ENCODE measurements around the gene SSBP4.

The SSBP4 gene

DNA sequence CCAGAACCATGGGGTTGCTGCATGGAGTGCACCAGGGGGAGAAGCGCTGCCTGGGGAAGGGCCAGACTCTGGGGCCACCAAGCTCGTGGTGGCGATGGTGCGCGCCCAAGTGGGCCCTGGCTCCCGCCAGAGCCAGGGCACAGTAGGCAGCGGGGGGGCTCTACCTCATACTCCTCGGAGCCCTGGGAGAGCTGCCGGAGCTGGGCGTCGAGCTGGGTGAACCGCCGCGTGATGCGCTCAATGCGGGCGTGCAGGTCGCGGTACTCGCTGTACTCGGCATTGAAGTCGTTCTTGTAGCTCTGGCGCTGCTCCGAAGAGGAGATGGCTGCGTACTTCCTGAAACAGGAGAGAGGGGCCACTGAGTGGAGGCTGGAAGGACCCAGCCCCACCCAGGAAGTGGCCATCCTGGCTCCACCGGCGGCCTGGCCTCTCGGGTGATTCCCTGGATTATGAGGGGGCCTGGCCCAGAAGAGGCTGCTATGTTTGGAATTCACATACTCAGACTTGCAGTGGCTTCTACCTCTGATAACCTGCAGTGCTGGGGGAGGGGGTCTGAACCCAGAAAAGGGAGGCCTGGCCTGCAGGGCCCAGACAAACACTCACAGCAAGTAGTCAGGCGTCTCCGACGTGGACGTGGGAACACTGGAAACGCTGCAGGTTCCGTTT is 27.1 kb downstream of the SSBP4 start:
- DNase-seq = no peak

DNA sequence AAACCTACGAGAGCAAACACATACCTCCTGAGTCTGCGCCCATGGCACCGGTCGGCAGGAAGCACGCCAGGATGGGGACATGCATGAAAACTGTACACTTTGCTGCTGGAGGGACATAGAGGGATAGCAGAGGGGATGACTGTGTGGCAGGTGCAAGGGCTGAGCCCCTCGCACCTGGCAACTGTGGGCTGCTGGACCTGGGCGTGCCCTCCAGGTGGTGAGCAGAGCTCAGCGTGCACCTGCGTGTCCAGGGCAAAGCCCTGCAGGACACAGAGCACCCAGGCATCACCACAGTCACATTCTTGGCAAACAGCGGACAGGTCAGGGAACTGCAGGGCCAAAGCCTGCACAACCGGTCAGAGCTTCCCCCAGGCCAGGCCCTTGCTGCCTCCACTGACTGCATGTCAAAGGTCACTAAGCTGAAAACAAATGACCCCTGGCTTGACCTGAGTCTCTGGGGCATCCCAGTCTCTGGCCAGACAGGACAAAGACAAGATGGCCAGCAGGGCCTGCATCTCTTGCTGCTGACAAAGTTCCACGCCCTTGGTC is 27.7 kb downstream of the SSBP4 start:
- no peak for DNase-seq

DNA sequence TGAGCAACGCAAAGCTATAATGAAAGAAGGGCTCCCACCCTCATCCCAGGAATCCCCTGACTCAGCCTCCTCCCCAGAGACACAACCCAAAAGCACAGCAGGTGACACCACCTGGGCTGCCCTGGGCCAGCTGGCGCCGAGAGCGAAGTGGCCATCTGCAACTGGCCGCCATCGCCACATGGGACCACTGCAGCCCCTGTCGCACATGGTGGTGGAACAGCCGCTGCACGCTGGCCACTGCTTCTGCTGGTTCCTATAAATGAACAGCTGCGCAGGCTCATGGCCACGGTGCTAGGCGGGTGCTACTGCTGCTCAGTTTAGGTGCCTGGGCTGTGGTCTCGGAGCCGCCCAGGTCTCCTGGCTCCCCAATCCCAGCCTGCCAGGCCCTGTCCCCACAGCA is 30.4 kb downstream of the SSBP4 start:
- DNase-seq = no peak

DNA sequence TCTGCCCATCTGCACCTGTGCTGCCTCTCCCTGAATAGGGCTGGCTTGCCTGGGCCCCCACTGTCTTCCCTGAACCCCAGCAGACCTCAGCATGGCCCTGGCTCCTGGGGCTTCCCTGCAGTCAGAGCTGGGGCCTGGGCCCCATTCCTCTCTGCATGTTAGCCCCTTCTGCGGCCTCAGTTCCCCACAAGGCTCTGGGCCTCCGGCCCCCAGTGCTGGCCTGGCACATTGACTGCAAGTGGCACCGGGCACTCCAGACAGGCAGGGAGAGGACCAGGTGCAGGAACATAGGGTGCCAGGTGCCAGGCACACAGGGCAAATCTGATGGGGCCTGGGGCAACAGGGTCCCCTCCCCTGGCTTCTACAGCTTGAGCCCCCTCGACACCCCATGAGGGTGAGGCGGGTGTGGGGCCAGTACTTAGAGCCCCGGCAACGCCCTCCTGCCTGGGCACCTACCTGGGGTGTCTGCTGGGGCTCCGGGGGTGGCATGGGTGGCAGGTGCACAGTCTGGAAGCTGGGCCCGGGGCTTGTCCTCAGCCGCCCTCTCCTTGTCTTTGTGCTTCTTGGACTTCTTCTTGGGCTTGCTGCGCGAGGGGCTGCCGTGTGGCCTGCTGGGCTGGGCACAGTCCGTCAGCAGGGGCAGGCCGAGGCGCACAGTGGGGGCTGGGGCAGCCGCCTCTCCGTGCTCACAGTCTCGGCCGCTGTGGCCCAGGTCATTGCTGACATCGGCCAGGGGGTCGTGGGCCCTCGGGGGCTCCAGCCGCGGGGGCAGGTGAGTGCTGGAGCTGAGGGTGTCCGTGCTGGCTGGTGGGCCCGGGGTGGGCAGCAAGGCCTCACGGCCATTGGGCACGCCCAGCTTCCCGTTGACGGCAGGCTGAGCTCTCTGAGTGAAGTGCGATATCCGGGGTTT is 31.1 kb downstream of the SSBP4 start:
- DNase-seq = no peak

DNA sequence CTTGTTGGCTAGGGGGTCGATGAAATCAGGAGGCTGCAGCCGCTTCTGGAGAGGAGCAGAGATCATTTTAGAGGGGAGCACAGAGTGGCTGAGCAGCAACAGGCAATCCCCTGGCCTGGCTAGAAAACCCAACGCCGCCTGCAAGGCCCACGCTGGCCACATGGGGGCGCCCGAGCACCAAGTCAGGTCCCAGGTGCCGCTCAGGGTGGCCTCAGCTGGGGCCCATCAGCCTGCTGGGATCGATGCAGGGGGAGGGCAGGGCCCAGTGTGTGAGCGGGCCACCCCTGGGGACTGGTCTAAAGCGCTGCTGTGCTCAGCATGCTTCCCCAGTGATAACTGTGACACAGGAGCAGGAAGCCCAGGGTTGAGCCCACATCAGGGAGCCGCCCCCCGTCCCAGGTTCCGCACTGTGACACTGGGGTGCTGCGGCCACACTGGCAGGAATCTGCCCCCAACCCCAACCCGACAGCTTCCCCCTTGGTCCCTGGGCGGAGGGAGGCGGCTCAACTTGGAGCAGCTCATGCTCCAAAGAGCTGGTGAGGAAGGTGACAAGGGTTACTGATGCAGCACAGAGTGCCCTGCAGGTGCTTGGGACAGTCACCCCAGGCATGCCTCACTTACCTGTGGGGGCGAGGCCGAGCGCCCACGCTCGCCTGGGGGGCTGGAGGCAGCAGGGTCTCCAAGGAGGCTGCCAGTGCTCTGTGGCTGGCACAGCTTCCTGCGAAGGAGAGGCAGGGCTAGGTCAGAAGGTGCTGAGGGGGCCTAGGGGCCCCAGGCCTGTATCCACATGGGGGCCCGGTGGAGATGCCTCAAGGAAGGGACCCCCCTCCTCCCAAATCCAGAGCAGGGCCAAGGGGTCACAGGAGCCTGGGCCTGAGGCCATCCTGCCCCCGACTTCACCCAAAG is 32.0 kb downstream of the SSBP4 start:
- peak; percentile 54 for DNase-seq

DNA sequence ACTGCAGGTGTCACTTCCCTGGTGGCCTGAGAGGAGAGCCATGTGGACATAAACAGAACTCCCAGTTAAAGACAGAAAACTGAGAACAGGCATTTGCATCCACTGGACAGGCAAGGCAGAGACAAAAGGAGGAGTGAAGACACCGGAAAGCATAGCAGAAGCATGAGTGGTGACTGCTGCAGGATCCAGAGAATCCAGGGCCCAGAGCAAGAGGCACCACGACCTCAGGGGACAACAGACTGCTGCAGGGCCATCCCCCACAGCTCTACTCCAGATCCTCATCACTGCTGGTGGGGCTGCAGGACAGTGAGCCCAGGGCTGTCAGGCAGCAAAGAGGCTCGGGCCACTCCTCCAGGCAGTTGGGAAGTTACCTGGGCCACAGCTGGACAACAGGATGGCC is 33.2 kb downstream of the SSBP4 start:
- DNase-seq = no peak

DNA sequence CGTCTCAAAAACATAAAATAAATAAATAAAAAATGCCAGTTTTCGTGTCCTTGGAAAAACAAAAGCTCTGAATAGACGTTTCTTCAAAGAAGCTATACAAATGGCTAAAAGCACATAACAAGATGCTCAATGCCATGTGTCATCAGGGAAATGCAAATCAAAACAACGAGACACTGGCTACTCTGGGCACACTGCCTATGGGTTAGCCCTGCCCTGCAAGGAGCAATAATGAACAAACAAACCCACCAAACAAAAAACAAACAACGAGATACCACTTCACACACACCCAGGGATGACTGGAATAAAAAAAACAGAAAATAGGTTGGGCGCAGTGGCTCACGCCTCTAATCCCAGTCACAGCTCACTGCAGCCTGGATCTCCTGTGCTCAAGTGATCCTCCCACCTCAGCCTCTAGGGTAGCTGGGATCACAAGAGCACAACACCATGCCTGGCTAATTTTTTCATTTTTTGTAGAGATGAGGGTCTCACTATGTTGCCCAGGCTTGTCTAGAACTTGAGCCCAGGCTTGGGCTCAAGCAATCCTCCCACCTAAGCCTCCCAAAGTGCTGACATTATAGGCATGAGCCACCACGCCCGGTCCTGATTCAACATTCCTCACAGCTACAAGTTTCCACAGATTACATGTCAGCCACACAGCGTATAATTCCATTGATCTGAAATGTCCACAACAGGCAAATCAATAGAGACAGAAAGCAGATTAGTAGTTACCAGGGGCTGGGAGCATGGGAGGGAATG is 34.2 kb downstream of the SSBP4 start:
- DNase-seq = no peak

DNA sequence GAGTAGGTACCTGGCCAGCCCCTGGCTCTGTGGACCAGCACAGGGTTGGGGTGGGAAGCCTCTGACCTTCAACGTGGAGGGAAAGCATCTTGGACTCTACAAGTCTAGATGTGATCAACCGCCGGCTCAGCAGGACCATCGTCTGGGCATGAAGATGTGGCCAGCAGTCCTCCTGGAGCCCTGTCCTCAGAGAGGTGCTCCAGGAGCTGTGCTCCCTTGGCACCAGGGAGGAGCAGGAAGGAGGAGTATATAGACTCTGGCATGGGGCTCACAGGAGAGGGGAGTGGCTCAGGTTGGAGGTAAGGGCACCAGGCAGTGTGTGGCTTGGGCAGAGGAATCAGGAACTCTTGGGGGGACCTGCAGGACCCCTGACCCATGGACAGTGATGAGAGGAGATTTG is 37.1 kb downstream of the SSBP4 start:
- no peak for DNase-seq

DNA sequence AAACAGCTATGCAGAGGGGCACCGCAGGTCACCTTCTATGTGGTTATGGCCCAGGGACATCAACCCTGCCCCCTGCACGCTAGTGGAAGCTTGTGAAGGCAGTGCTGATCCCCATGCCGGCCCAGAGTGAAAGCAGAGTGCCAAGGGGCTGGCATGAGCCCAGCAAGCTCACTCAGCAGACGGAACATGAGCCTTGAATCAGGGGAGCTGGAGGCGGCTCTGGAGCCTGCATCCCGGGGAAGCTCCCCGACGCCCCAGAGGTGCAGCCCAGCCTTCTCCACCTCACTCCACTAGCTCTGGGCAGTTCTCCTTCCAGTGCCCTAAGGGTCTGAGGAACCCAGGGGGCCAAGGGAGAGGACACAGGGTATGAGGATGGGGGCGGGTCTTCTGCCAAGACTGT is 37.8 kb downstream of the SSBP4 start:
- no peak for DNase-seq

DNA sequence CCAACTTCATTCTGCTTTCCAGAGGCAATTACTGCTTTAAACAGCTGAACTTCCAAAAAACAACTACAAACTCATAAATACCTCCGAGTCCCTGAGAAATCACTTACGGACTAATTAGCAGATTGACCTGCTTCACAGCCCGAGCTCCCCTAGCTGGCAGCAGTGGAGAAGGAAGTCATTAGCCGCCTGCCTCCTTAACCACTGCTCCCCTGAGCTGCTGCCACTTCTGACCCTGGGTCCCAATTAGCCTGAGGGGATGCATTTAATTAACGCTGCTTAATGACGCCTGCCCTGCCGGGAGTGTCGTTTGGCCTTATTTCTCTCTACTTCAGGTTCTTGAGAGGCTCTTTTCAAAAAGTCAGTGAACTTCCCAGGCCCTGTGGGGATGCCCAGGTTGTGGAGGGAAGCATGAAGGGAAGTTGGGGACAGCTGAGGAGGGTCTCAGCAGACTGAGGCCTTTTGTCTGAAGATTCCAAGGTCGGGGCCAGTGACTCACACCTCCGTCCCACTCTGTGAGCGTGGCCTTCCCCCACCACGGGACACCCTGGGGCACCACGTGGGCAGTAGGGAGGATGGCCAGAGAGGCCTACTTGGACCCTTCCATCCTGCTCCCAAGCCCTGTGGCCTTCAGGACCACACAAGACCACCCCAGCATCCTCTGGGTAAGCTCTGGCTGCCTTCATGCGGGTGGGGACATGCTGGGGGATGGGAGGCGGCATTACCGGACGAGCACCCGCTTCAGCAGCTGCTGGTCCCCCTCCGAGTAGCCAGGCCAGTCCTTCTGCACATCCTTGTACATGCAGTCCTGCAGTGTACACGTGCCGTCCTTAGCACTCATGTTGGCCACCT is 38.5 kb downstream of the SSBP4 start:
- no peak for DNase-seq

DNA sequence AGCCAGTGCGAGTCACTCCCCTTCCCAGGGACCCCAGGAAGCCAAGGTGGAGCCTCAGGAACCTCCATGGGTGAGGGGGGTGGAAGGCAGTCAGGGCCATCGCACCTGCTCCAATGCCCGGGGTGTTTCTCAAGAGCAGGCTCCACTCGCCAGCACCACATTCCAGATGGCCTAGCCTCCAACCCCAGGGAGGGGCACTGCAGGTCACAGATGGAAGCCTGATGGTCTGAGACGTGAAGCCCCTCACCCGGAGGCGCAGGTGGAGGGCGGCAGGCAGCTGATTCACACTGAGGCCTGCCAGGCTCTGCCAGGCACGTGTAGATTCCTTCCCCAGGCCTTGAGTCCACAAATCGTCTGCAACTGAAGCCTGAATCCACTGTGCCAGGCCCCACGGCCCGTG is 41.7 kb downstream of the SSBP4 start:
- no peak for DNase-seq

DNA sequence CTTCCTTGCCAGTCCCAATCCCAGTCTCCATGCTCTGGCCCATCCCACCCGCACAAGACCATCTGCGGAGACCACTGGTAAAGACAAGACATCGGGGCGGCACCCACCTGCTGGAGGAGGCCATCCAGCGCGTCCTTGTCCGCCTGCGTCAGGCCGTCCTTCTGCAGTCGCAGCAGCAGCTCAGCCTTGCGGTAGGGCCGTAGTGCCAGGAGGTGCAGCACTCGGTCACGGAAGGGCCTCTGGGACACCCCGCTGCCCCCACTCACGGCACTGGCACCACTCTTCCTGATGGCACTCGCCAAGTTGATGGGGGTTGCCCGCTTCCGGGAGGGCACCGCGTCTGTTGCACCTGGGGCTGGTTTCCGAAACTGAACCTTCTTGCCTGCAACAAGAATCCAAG is 42.3 kb downstream of the SSBP4 start:
- DNase-seq = no peak

DNA sequence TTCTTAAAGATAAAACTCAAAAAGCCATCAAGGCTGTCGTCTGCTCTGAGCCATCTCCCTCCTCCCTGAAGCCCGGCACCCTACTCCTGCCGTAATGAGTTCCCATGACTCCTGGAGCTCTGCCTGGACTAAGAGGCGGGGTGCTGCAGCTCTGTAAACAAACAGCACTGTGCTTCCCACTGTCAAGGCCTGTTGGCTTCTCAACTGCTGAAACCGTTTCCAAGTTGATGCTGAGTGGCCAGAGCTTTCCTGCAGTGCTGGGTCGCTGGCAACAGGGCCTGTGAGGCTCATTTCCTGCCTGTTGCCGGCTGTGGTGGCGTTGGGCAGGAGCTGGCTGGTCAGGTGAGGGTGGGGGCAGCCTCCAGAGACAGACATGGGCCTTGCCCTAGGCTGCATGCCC is 45.4 kb downstream of the SSBP4 start:
- peak; percentile 44 for DNase-seq

DNA sequence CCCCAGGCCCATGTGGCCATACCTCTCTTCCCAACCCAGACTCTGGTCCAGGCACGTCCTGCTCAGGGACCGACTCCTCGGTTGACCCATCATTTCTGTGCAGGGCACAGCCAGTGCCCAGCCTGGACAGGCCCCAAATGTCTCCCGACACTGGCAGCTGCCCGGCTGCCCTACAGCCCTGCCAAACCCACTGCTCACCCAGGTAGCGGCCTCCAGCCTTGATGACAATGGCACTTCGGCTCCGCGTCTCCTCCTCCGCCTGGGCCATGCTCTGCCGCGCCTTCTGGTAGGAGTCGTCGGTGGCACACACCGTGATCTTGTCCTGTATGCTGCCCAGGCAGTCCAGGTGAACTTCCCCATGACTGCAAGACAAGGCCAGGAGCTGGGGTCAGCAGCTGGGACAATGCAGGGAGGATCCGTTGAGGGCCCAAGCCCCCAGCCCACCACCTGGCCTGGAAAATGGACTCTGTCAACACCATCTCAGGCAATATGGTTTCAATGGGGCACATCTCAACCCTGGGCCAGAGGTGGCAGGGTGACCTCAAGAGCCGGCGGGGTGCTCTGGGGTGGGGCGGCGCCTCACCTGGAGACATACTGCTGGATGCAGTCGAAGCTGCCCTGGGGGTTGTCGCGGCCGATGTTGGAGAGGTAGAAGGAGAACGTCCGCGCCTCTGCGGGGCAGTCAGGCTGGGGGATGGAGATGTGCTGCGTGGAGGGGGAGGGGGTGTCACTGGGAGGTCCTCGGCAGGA is 46.2 kb downstream of the SSBP4 start:
- DNase-seq = no peak

DNA sequence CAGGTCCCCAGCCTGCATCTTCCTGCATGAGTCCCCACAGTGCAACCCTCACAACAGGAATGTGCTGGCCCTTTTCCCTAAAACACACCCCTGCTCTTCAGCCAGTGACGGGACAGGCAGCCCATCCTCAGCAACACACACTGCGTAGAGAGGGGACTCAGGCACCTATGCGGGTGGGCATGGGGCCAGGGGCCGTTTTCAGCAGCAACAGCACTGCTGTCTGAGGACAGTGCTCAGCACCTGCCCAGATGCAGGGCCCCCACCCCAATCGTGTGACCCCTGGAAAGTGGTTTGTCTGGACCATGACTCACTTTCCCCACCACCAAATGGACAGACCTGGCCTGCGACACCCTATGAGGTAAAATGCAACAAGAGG is 46.8 kb downstream of the SSBP4 start:
- DNase-seq = no peak

DNA sequence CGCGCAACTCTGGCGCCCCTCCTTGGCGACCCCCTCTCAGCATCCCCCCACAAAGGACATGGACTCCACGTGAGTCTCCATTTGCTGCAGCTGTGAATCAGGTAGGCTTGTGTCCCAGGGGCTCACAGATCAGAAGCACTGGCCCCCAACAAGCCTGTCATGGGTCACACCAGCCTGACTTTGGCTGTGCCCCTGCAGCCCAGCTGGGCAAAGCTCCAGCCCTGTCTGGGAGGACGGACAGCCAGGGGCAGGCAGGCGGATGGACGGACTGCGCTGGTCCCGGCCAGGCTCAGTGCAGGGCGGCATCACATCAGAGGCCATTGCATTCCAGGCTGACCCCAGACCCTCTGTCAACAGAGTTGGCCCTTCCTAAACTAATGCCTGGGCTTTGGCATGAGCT is 47.2 kb downstream of the SSBP4 start:
- no peak for DNase-seq

DNA sequence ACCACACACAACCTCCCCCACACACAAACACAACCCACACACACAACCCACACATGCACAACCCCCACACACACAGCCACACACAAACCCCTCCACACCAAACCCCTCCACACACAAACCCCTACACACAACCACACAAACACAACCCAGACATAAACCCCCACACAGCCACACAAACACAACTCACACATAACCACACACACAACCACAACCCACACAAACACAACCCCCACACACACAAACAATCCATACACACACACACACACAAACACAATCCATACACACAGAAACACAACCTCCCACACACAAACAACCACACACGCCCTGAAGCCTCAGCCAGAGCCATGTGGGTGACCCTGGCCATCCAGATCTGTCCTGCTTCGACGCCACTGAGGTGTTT is 48.8 kb downstream of the SSBP4 start:
- DNase-seq = no peak

DNA sequence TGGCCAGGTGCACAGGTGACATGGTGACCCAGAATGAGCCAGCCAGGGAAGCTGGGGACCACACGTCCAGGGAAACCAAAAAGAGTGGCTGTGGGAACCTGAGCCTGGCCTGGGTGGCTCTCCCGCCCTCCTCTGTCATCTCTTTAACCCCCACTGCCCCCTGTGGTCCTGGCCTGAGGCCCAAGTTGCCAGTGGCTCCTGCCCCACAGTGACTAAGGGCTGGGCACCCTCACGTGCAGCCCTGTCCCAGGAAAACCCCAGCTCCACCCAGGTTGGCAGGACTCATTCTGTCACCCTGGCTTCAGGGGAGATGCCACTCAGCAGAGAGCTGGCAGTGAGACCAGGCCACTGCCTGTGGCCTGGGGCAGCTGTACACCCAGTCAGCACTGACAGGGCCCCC is 49.3 kb downstream of the SSBP4 start:
- DNase-seq = no peak

DNA sequence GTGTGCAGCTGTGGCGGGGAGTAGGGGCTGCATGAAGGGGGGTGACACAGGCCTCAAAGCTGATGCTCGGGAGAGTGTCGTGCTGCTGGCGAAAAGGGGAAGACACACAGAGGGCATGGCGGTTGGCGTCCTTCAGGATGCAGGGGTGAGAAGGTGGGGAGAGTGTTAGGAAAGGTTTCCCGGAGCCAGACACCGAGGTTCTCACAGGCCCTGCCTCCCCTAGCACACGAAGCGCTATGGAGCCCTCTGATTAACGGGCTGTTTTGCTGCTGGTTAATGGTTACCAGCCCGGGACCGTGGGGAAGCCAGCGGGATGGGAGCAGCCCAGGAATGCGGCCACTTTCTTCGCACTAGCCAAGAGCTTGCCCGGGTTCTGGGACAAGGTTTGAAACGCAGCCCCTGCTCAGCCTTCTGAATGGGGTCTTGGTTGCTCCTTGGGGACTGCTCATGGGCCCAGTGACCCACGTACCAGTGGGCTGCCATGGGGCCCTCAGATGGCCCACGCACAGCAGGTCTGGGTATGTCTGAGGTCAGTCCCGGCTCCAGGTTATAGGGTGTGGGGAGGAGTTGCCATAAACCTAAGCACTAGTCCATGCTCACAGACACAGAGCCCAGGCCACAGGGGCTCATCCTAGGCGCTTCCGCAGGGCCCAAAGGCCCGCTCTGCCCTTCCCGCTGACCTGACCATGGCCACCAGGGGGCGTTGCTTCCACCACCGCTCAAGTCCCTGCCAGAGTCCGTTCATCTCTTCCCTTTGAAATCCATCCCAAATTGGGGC is 50.1 kb downstream of the SSBP4 start:
- DNase-seq = no peak

DNA sequence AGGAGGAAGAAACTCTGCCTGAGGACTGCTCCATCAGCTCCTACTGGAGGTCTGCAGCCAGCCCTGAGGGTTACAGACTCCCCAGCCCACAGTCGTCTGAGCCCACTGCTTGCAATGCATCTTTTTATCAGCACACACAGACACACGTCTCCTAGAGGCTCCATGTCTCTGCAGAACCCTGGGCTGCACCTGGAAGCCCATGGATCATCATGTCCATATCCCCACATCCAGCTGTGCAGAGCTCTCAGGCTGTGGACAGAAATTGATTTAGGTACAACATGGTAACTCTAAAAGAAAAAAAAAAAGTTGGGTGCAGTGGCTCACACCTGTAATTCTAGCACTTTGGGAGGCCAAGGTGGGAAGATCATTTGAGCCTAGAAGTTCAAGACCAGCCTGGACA is 51.6 kb downstream of the SSBP4 start:
- no peak for DNase-seq
